ENCODE data around the gene RAP1GAP.
"Not testable (repeated sequence)": the region's sequence is repeated elsewhere in the genome, so short reads cannot be mapped to it uniquely, and the experiment has no call there.

The RAP1GAP gene

GRCh38 chr1:21568809-21569385 is 100.3 kb downstream of the RAP1GAP start:
- DNase-seq (ENCODE audit: low read depth), result no peak

- DNase-seq (ENCODE audit: low read depth), result no peak
These were observed 101.0 kb downstream of the RAP1GAP start for GRCh38 chr1:21568006-21568746.

DNA sequence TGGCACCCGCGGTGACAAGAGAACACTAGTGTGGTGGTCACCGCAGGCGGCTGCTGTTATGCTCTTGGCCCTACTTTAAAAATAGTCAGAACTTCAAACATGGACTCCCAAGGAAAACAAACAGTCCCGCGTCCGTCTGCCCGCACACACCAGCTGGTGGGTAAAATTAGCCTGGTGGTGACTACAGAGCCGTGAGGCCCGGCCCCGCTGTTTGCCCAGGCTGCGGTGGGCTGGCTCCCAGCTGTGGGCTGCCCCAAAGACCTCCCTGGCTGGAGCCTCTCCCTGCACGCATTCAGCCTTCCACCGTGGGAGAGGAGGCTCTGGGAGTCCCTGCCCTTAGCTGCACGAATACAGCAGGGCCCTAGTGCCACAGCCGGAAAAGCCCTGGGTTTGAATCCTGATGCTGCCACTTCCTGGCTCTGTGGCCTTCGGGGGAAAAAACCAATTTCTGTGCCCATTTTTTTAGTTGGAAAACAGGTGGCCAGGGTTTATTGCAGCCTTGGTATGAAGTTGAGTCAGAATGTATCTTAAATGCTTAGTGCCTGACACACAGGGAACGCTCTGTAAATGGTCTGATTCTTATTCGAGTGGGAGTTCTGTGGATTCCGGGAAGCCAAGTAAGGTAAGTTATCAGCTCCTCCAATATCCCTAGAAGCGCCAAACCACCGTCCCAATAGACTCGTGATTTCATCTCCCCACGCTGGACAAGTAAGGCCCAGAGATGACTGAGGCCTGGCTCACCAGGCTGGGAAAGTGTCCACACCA is 101.7 kb downstream of the RAP1GAP start:
- no peak for DNase-seq (ENCODE audit: low read depth)

- DNase-seq (ENCODE audit: low read depth), result not testable (repeated sequence)
These were observed 102.8 kb downstream of the RAP1GAP start for GRCh38 chr1:21566361-21566760.

DNA sequence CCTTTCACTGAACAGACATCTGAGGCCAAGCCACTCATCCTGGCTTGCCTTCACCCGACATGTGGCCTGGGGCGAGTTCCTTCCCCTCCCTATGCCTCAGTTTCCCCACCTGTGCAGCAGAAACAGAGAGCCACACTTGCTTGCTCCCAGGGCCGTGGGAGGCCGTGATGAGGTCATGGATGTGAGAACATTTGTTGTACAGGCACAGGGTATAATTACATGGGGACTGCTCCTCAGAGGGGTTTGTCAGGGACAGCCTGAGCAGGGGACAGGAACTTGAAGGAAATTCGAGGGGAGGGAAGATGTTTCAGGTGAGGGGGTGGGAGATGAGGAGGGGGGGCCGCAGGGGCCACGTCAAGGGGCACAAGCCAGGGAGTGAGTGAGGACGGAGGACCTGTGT is 103.9 kb downstream of the RAP1GAP start:
- DNase-seq (ENCODE audit: low read depth), result no peak

GRCh38 chr1:21564521-21565095 is 104.5 kb downstream of the RAP1GAP start:
- no peak for DNase-seq (ENCODE audit: low read depth)

GRCh38 chr1:21563971-21564370 is 105.2 kb downstream of the RAP1GAP start:
- no peak for DNase-seq (ENCODE audit: low read depth)

DNA sequence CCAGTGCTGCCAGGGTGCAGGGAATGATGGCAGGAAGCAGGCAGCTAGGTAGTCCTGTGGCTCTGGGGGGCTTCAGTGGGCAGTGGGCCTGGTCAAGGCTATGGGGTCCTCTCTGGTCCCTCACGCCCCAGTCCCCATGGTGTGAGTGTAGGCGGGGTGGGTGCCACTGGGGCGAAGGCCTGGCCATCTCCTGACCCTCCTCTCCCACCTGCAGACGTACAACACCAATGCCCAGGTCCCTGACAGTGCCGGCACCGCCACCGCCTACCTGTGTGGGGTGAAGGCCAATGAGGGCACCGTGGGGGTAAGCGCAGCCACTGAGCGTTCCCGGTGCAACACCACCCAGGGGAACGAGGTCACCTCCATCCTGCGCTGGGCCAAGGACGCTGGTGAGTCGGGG is 106.3 kb downstream of the RAP1GAP start:
- no peak for DNase-seq (ENCODE audit: low read depth)

DNA sequence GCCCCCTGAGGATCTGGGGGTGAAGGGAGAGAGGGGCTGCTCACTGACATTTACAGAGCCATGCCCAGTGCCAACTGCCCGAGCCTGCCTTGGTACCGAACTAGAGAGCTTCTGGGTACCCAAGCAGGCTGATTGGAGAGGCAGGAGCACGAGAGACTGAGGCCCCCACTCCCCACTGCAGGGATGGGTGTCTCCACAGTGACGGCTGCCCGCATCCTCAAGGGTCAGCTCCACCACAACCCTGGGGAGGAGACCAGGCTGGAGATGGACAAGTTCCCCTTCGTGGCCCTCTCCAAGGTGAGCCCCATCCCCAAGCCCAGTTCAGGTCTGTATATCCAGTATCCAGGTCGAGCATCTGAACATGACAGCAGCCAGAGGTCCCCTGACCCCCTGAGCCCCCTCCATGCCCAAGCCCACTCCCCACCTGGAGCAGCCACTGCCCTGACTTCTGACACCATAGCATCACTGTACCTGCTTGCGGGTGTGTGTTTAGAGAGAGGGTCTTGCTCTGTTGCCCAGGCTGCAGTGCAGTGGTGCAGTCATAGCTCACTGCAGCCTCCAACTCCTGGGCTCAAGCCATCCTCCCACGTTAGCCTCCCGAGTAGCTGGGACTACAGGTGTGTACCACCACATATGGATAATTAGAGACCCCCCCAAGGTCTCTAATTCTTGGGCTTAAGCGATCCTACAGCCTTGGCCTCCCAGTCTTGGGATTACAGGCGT is 108.1 kb downstream of the RAP1GAP start:
- DNase-seq (ENCODE audit: low read depth), result no peak

DNA sequence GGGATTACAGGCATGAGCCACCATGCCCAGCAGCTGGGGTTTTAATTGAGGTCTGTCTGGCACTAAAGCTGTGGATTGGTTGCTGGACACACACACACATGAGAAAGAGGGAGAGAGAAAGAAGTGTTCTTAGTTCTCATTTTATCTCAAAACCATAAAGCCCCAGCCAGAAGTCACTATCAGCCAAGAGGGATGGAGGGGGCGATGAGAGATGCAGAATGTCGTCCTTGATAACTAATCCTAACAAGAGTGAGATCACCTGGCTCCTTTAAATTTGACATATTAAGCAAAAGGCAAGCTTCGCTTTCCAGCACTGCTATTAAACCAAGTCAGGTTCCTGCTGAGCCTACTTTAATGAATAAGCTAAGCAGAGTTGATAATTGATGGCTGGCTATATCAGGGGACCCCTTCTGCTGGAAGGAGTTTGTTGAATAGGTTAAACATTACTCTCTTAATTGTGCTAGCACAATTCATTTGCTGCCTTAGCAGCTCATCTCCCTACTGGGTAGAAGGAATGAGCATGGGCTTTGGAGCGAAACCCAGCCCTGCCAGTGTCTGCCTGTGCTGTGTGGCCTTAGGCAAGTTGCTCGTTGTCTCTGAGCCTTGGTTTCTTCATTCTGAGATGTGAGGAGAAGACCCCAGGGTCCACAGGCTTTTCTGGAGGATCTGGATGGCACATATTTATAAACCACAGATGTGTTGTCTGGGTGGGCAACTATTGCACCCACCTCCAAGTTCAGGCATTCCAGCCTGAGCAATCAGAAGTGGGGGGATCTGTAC is 109.2 kb downstream of the RAP1GAP start:
- DNase-seq (ENCODE audit: low read depth), result no peak

GRCh38 chr1:21553116-21553926 is 115.8 kb downstream of the RAP1GAP start:
- no peak for DNase-seq (ENCODE audit: low read depth)

DNA sequence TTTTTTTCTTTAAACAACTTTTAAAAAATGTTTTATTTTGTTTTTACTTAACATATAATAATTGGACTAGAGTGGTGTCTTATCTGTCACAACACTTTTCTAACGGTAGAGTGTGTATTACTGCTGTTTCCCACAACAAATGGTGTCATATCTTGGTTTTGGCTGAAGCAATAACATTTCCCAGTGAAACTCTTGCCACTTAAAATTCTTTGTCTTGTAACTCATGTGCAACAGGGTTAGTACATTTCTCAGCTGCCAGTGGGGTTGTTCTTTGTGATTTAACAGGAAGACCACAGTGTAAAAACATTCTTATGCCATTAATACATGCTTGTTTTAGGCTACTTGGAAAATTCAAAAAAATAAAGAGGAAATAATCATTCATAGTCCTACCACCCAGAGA is 116.4 kb downstream of the RAP1GAP start:
- DNase-seq (ENCODE audit: low read depth), result no peak

DNA sequence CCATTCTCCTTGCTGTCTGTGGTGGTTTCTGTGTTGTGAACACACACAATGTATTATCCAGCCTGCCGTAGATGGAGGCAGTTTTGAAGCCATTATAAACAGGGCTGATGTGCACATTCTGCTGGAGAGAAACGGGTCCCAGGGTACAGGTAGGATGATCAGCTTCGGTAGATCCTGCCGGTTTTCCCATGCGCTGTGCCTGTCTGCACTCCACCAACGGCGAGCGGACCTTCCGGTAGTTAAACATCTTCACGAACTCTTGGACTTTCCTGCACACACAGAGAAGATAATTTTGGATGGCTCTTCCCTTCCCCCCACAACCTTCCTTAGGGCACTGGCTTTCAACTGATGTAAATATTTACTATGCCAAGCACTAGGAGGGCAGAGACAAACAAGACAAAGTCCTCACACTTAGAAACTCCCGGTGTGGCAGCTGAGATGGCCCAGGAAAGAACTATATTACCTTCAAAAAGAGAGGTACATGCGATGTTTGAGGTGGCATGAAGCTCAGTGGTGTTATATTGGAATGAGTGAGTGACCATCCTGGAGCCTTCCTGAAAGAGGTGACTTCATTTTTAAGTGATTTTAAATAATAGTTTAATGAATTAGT is 118.2 kb downstream of the RAP1GAP start:
- no peak for DNase-seq (ENCODE audit: low read depth)

- DNase-seq (ENCODE audit: low read depth), result no peak
These were observed 119.1 kb downstream of the RAP1GAP start for GRCh38 chr1:21550097-21550496.

GRCh38 chr1:21547876-21548275 is 121.3 kb downstream of the RAP1GAP start:
- DNase-seq (ENCODE audit: low read depth), result no peak
